Uterus (tissue), 2 donors: Measurements from ENCODE around the gene TRH.

Experiments used
- CTCF ChIP-seq, 4 experiments: fragments of 200-600 bp in 2 of 4; fragments of 450-650 bp in 2 of 4; sonication (generic) in 2 of 4; IDR thresholded peaks; one replicate each; pipeline ENCODE4 v1.5.1; 2016 to 2019; ENCODE audit warnings: antibody characterized with exemption in 4 of 4, mild to moderate bottlenecking in 2 of 4, moderate library complexity in 1 of 4
- POLR2A ChIP-seq, 2 donors: fragments of 450-650 bp; IDR thresholded peaks; one replicate each; pipeline ENCODE4 v1.6.1; 2016; ENCODE audit warnings: antibody characterized with exemption in 2 of 2, mild to moderate bottlenecking in 1 of 2, moderate library complexity in 1 of 2

- no peak for TF ChIP-seq CTCF (IDR thresholded peaks at IDR 0.05)
- no peak for TF ChIP-seq POLR2A (IDR thresholded peaks at IDR 0.05)
Measured at GRCh38 chr3:129961141-129961541, 13.4 kb upstream of the TRH start.
